GM19238 (cell line): Measurements from ENCODE around the gene INPP4B.

Experiments used
- DNase-seq: peaks from one replicate; pipeline ENCODE4 v3.0.0; 2011; ENCODE audit warnings: low spot score; ENCODE audit not compliant: insufficient read length

The INPP4B gene

GRCh38 chr4:142380052-142380602 is 466.0 kb downstream of the INPP4B start:
- no peak for DNase-seq

- no peak for DNase-seq
Observed at GRCh38 chr4:142379277-142380051, 466.6 kb downstream of the INPP4B start.

- no peak for DNase-seq
Observed at GRCh38 chr4:142378179-142378578, 467.9 kb downstream of the INPP4B start.

GRCh38 chr4:142377342-142378091 is 468.6 kb downstream of the INPP4B start:
- DNase-seq, result no peak

- no peak for DNase-seq
Observed at GRCh38 chr4:142376204-142376603, 469.9 kb downstream of the INPP4B start.

- DNase-seq, result no peak
Observed at GRCh38 chr4:142373610-142374009, 472.5 kb downstream of the INPP4B start.

- no peak for DNase-seq
Observed at GRCh38 chr4:142372530-142373260, 473.4 kb downstream of the INPP4B start.

- DNase-seq, result no peak
Observed at GRCh38 chr4:142369141-142369540, 477.0 kb downstream of the INPP4B start.

- DNase-seq, result no peak
Observed at GRCh38 chr4:142367418-142368180, 478.5 kb downstream of the INPP4B start.

GRCh38 chr4:142366769-142367181 is 479.3 kb downstream of the INPP4B start:
- no peak for DNase-seq

GRCh38 chr4:142365391-142365790 is 480.7 kb downstream of the INPP4B start:
- no peak for DNase-seq

- no peak for DNase-seq
Observed at GRCh38 chr4:142363686-142364085, 482.4 kb downstream of the INPP4B start.

- DNase-seq, result no peak
Observed at GRCh38 chr4:142361981-142362380, 484.1 kb downstream of the INPP4B start.

GRCh38 chr4:142360657-142361056 is 485.4 kb downstream of the INPP4B start:
- no peak for DNase-seq

- DNase-seq, result no peak
Observed at GRCh38 chr4:142358656-142359055, 487.4 kb downstream of the INPP4B start.

GRCh38 chr4:142356801-142357200 is 489.3 kb downstream of the INPP4B start:
- DNase-seq, result no peak

- DNase-seq, result no peak
Observed at GRCh38 chr4:142356118-142356759, 489.9 kb downstream of the INPP4B start.

- DNase-seq, result no peak
Observed at GRCh38 chr4:142355421-142355930, 490.6 kb downstream of the INPP4B start.

GRCh38 chr4:142354794-142355420 is 491.2 kb downstream of the INPP4B start:
- no peak for DNase-seq

GRCh38 chr4:142354041-142354440 is 492.1 kb downstream of the INPP4B start:
- DNase-seq, result no peak
